Esophagus squamous epithelium (tissue), 5 donors: ENCODE data around the gene ARHGAP25. TPM values are rescaled to one million over a fixed set of nuclear protein-coding genes. Genes with fewer than 3 reads are reported as not detected.

ENCODE experiments used
- DNase-seq: peaks from one replicate; lab custom pipeline; 2025; lab: John Stamatoyannopoulos, UW
- H3K27ac ChIP-seq, 4 donors: fragments of 200-600 bp; sonication (generic); one replicate each; pipeline ENCODE4 v1.5.1; 2016 to 2019; ENCODE audit warnings: mild to moderate bottlenecking in 1 of 4
- H3K27me3 ChIP-seq, 4 donors: fragments of 200-600 bp; sonication (generic); 1 replicate in 3 of 4; 2 replicates in 1 of 4; pipeline versions ENCODE4 v1.5.1 to v1.6.0; 2017 to 2021; ENCODE audit warnings: antibody characterized with exemption in 1 of 4
- H3K36me3 ChIP-seq, 3 donors: fragments of 200-600 bp; sonication (generic); one replicate each; pipeline ENCODE4 v1.5.1; 2016 to 2019
- H3K4me1 ChIP-seq, 3 donors: fragments of 200-600 bp; sonication (generic); one replicate each; pipeline ENCODE4 v1.5.1; 2017 to 2019
- H3K4me3 ChIP-seq, 4 donors: fragments of 200-600 bp; sonication (generic); 1 replicate in 3 of 4; 2 replicates in 1 of 4; pipeline ENCODE4 v1.5.1; 2016 to 2019; ENCODE audit warnings: mild to moderate bottlenecking in 2 of 4, moderate library complexity in 1 of 4
- H3K9me3 ChIP-seq, 3 donors: fragments of 200-600 bp; sonication (generic); one replicate each; pipeline ENCODE4 v1.5.1; 2016 to 2019
- POLR2A ChIP-seq, 4 donors: fragments of 450-650 bp; IDR thresholded peaks; one replicate each; pipeline ENCODE4 v1.6.1; 2017; ENCODE audit warnings: antibody characterized with exemption in 4 of 4, mild to moderate bottlenecking in 4 of 4, moderate library complexity in 3 of 4
- WGBS, 2 donors: methylation state at CpG; one replicate each; pipeline ENCODE4 v1.1.5; 2018; 5-methylcytosine and 5-hydroxymethylcytosine counted together
- intact Hi-C: fragments of 100-400 bp; cut with DNase I; formaldehyde crosslinking; loops from one replicate; pipeline ENCODE4 v1.15.0; 2022
- total RNA-seq, 4 donors: library from RNA; depleted of rRNA; stranded (reverse); fragments of >200 nt; gene quantifications; one replicate each; pipeline ENCODE4 v1.1.0, GENCODE V29; 2016
- TF ChIP-seq, protein P1 (sequence below), 6 experiments: fragments of 450-650 bp in 4 of 6; fragments of 200-600 bp in 2 of 6; sonication (generic) in 2 of 6; IDR thresholded peaks; one replicate each; pipeline ENCODE4 v1.5.1; 2016 to 2019; ENCODE audit warnings: antibody characterized with exemption in 6 of 6, mild to moderate bottlenecking in 4 of 6, moderate library complexity in 4 of 6
- donor health status: DM: yes; HTN: yes; CAD: no.

Gene ARHGAP25
- total RNA-seq, 4 donors from 2014 or later: 3.2 to 9.0 (median 5.5) TPM

DNA sequence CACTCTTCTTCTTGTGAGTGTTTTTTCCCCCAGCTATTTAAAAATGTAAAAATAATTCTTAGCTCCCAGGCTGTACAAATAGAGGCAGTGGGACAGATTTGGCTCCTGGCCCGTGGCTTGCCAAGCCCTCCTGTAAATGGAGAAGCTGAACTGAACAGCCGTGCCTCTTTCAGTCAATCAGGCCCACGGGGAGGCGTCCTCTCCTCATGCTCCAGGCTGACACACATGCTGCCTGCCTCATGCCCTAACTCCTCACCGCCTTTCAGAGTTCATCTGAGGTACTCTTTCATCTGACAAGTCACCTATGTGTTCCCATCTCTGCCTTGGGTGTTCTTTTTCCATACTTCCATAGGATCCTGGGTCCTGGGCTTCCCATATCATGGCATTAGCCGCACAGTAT, 77.6 kb downstream of the ARHGAP25 start:
- no peaks in the 10 kb centered on the region for H3K9me3 ChIP-seq
- no peak overlapping the region for H3K27ac ChIP-seq
- H3K36me3 ChIP-seq: peaks cover 0 to 31% (median 6%) of the 10 kb centered on the region in 3 donors
- no peak overlapping the region for H3K4me3 ChIP-seq
- no peaks in the 10 kb centered on the region for H3K27me3 ChIP-seq
- H3K4me1 ChIP-seq: peaks cover 8 to 50% (median 37%) of the 10 kb centered on the region in 3 donors
- no peak for DNase-seq
- TF ChIP-seq POLR2A (IDR thresholded peaks at IDR 0.05): no peak
- TF ChIP-seq, protein P1, sequence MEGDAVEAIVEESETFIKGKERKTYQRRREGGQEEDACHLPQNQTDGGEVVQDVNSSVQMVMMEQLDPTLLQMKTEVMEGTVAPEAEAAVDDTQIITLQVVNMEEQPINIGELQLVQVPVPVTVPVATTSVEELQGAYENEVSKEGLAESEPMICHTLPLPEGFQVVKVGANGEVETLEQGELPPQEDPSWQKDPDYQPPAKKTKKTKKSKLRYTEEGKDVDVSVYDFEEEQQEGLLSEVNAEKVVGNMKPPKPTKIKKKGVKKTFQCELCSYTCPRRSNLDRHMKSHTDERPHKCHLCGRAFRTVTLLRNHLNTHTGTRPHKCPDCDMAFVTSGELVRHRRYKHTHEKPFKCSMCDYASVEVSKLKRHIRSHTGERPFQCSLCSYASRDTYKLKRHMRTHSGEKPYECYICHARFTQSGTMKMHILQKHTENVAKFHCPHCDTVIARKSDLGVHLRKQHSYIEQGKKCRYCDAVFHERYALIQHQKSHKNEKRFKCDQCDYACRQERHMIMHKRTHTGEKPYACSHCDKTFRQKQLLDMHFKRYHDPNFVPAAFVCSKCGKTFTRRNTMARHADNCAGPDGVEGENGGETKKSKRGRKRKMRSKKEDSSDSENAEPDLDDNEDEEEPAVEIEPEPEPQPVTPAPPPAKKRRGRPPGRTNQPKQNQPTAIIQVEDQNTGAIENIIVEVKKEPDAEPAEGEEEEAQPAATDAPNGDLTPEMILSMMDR (IDR thresholded peaks at IDR 0.05): no peak
- WGBS, 2 donors: 58 to 75% methylated on average over 6 of the region's 6 CpGs
- intact Hi-C loops: no loop called here

DNA sequence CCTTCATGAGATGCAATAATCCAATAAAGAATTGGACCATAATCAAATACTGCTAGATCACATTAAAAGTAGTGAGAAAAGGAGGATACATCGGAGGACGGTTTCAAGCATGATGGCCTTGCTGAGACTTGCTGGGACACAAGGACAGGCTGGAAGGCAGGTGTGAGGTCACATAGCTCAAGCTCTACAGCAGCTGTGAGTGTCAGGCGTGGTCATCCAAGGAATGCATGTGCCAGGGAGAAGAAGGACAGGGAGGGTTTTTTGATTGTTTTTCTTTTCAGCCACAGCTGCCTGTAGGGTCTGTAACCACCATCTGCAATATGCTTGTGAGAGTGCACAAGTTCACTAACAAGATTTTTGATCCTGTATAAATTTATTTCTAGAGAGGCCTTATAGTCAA, 79.0 kb downstream of the ARHGAP25 start:
- WGBS, 2 donors: 78 to 83% methylated on average over 3 of the region's 3 CpGs
- H3K27ac ChIP-seq: no peak overlapping the region
- peaks cover 0 to 37% (median 26%) of the 10 kb centered on the region in 3 donors for H3K4me1 ChIP-seq
- TF ChIP-seq, protein P1 (IDR thresholded peaks at IDR 0.05): no peak
- no peak for TF ChIP-seq POLR2A (IDR thresholded peaks at IDR 0.05)
- H3K27me3 ChIP-seq: no peaks in the 10 kb centered on the region
- intact Hi-C loops: no loop called here
- H3K36me3 ChIP-seq: peaks cover 0 to 38% (median 6%) of the 10 kb centered on the region in 3 donors
- no peaks in the 10 kb centered on the region for H3K9me3 ChIP-seq
- DNase-seq: no peak
- no peak overlapping the region for H3K4me3 ChIP-seq

DNA sequence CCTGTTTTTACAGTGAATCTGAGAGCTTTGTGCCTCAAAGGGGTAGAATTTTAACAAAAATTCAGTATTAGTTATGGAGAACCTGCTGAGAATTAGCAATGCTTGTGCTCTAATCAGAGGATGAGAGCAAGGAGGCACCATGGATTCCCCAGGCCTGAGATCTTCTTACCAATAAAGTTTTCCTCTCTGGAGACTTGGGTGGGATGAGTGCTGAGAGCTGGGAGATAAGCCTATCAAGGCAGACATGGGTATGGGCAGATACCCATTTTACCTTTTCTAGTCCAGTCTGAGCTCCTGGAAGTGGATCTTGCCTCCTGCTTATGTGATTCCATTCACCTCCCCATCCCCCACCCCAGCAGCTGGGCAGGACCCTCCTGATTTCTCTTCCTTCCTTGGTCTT, 82.7 kb downstream of the ARHGAP25 start:
- Histone ChIP-seq H3K4me3 (no peak overlapping the region), H3K4me1 (no peaks in the 10 kb centered on the region), H3K27ac (no peak overlapping the region), H3K36me3 (peaks cover 0 to 72% (median 6%) of the 10 kb centered on the region in 3 donors), H3K27me3 (no peaks in the 10 kb centered on the region), H3K9me3 (no peaks in the 10 kb centered on the region)
- DNase-seq: no peak
- intact Hi-C loops: no loop called here
- TF ChIP-seq, protein P1 (IDR thresholded peaks at IDR 0.05): no peak
- no peak for TF ChIP-seq POLR2A (IDR thresholded peaks at IDR 0.05)

DNA sequence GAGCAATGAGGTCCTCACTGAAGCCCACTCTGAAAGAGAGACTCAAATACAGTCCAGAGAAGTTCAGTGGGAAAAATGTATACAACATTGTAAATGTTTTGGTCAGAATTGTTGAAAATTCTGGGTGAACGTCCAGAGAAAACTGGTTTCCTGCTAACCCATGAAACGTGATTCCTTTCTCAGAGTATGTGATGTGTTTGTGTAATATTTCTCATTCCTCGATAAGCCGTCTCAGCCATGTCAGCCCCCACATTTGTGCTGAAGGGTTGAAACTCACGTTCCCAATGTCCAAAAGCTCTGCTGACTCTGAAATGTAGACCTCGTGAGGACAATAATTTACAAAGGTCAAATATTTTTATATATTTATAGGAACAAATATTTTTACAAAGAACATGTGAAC, 84.9 kb downstream of the ARHGAP25 start:
- Histone ChIP-seq H3K27me3 (no peaks in the 10 kb centered on the region), H3K27ac (no peak overlapping the region), H3K4me1 (peaks cover 0 to 2% (median 0%) of the 10 kb centered on the region in 3 donors), H3K9me3 (no peaks in the 10 kb centered on the region), H3K36me3 (peaks cover 0 to 74% (median 6%) of the 10 kb centered on the region in 3 donors), H3K4me3 (no peak overlapping the region)
- TF ChIP-seq, protein P1 (IDR thresholded peaks at IDR 0.05): no peak
- TF ChIP-seq POLR2A (IDR thresholded peaks at IDR 0.05): no peak
- no peak for DNase-seq
- intact Hi-C loops: no loop called here
- 63 to 71% methylated on average over 6 of the region's 6 CpGs for WGBS, 2 donors

DNA sequence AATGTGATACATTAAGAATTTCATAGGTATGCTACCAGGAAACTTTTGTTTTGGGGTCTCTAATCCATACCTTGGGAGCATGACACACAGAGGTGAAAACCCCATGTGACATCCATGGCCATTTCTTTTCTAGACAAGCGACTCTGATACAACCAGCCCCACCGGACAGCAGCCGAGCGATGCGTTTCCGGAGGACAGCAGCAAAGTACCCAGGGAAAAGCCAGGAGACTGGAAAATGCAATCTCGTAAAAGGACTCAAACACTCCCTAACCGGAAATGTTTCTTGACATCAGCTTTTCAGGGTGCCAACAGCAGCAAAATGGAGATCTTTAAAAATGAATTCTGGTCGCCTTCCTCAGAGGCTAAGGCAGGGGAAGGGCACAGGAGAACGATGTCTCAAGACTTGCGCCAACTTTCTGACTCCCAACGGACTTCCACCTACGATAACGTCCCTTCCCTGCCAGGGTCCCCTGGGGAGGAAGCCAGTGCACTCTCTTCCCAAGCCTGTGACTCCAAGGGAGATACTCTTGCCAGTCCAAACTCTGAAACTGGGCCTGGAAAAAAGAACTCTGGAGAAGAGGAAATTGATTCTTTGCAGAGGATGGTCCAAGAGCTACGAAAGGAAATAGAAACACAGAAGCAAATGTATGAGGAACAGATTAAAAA, 87.7 kb downstream of the ARHGAP25 start:
- Histone ChIP-seq H3K27ac (no peak overlapping the region), H3K4me1 (peaks cover 0 to 7% (median 0%) of the 10 kb centered on the region in 3 donors), H3K27me3 (no peaks in the 10 kb centered on the region), H3K36me3 (peaks cover 0 to 53% (median 0%) of the 10 kb centered on the region in 3 donors), H3K9me3 (no peaks in the 10 kb centered on the region), H3K4me3 (no peak overlapping the region)
- WGBS, 2 donors: 87 to 93% methylated on average over 15 of the region's 15 CpGs
- TF ChIP-seq, protein P1 (IDR thresholded peaks at IDR 0.05): no peak
- no peak for TF ChIP-seq POLR2A (IDR thresholded peaks at IDR 0.05)
- DNase-seq: no peak
- intact Hi-C loops: no loop called here
